A549 (cell line): ENCODE results near the gene KIF16B.

Source experiments
- CEBPB ChIP-seq, 2 experiments: fragments of >200 bp in 1 of 2; sonication (Bioruptor Twin) in 1 of 2; formaldehyde crosslinking in 1 of 2; IDR thresholded peaks; 2 replicates each; pipeline ENCODE4 v1.6.1; 2012 to 2016
- TF ChIP-seq, protein P1 (sequence below): fragments of >200 bp; sonication (Bioruptor Twin); formaldehyde crosslinking; IDR thresholded peaks from 3 replicates; pipeline ENCODE4 v1.5.1; 2016

DNA sequence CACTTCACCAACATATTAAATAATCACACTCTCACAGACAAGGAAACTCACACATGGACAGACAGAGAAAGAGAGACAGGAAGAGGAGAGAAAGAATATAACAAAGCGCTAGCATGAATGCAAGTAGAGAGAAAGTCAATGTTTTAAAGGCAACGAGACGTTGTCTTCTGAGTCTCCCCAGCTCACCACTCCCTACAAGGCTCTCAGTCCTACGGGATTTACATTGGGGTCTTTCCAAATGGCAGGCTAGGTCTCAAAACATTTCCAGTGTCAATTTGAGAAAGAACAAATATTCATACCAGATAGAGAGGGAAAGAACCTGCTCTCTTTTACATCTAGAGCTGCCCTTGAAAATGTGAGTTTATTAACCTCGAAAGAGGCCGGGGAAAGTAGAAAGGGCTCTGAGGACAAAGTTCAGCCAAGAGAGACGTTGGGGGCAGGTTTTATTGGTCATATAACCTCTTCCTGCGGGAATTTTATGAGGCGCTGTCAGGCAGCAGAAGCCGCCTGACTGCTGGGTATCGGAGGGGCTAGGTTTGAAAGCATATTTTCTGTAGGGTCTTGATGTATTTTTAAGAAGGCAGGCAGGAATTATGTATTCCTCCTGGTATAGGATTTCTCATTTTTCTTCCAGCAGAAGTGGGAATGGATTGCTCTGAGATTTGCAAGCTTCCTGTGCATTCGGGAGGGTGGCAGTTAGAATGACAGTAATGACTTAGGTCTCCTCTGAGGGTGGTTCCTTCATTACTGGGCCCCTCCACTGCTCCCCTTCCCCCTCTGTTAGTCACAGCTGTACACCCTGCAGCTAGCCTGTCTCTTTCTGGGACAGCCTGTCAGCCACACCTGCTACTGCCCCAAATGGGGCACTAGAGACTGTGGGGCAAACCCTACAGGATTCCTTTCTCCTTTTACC is 34.4 kb upstream of the KIF16B start:
- TF ChIP-seq CEBPB (IDR thresholded peaks at IDR 0.05), result no peak
- TF ChIP-seq, protein P1, sequence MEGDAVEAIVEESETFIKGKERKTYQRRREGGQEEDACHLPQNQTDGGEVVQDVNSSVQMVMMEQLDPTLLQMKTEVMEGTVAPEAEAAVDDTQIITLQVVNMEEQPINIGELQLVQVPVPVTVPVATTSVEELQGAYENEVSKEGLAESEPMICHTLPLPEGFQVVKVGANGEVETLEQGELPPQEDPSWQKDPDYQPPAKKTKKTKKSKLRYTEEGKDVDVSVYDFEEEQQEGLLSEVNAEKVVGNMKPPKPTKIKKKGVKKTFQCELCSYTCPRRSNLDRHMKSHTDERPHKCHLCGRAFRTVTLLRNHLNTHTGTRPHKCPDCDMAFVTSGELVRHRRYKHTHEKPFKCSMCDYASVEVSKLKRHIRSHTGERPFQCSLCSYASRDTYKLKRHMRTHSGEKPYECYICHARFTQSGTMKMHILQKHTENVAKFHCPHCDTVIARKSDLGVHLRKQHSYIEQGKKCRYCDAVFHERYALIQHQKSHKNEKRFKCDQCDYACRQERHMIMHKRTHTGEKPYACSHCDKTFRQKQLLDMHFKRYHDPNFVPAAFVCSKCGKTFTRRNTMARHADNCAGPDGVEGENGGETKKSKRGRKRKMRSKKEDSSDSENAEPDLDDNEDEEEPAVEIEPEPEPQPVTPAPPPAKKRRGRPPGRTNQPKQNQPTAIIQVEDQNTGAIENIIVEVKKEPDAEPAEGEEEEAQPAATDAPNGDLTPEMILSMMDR, result no peak
